HL-60 (cell line): ENCODE results near the gene ANKRD6.

Experiments used
- POLR2AphosphoS5 ChIP-seq: IDR thresholded peaks from 2 replicates; pipeline ENCODE4 v1.6.1; 2012; ENCODE audit warnings: low read depth
- TF ChIP-seq, protein P1 (sequence below): IDR thresholded peaks from one replicate; pipeline ENCODE4 v1.5.1; 2011; ENCODE audit warnings: low read length, control low read depth, inconsistent platforms; ENCODE audit not compliant: insufficient read depth

GRCh38 chr6:89503641-89504040 lies 70.7 kb downstream of the ANKRD6 start:
- no peak for TF ChIP-seq POLR2AphosphoS5
- TF ChIP-seq, protein P1, sequence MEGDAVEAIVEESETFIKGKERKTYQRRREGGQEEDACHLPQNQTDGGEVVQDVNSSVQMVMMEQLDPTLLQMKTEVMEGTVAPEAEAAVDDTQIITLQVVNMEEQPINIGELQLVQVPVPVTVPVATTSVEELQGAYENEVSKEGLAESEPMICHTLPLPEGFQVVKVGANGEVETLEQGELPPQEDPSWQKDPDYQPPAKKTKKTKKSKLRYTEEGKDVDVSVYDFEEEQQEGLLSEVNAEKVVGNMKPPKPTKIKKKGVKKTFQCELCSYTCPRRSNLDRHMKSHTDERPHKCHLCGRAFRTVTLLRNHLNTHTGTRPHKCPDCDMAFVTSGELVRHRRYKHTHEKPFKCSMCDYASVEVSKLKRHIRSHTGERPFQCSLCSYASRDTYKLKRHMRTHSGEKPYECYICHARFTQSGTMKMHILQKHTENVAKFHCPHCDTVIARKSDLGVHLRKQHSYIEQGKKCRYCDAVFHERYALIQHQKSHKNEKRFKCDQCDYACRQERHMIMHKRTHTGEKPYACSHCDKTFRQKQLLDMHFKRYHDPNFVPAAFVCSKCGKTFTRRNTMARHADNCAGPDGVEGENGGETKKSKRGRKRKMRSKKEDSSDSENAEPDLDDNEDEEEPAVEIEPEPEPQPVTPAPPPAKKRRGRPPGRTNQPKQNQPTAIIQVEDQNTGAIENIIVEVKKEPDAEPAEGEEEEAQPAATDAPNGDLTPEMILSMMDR: no peak
